Measurements from ENCODE around the gene BCKDHB.
A peak's percentile ranks its signal among the peaks of the same experiment; 100 is the strongest.

BCKDHB gene

DNA sequence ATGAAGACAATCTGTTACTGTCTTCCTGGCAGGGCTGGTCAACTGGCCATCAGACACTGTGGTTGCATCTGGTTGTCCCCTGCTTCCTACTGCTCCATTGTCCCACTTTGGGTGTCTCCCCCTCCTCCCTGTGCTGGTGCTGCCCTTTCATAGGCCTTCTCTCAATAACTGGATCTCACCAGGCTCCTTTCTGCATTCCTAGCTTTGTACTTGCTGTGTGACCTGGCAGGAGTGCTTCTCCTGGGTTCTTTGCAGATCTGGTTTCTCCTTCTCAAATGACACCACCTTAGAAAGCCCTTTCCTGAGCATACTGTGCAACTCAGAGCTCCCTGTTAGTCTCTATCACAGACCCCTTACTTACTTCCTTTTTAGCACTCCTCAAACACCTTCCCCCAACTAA, 223.0 kb downstream of the BCKDHB start:
- TF ChIP-seq, protein P1, sequence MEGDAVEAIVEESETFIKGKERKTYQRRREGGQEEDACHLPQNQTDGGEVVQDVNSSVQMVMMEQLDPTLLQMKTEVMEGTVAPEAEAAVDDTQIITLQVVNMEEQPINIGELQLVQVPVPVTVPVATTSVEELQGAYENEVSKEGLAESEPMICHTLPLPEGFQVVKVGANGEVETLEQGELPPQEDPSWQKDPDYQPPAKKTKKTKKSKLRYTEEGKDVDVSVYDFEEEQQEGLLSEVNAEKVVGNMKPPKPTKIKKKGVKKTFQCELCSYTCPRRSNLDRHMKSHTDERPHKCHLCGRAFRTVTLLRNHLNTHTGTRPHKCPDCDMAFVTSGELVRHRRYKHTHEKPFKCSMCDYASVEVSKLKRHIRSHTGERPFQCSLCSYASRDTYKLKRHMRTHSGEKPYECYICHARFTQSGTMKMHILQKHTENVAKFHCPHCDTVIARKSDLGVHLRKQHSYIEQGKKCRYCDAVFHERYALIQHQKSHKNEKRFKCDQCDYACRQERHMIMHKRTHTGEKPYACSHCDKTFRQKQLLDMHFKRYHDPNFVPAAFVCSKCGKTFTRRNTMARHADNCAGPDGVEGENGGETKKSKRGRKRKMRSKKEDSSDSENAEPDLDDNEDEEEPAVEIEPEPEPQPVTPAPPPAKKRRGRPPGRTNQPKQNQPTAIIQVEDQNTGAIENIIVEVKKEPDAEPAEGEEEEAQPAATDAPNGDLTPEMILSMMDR (IDR thresholded peaks at IDR 0.05), result no peak
- Histone ChIP-seq H3K27ac (no peak overlapping the region), H3K9me3 (no peaks in the 10 kb centered on the region), H3K4me1 (peaks cover 0 to 12% (median 2%) of the 10 kb centered on the region in 4 donors), H3K36me3 (no peaks in the 10 kb centered on the region), H3K4me3 (no peak overlapping the region), H3K27me3 (no peaks in the 10 kb centered on the region)
- DNase-seq, result no peak
- intact Hi-C loops (cut with DNase I; ENCODE audit: low total_unique reads), result no loop called here

DNA sequence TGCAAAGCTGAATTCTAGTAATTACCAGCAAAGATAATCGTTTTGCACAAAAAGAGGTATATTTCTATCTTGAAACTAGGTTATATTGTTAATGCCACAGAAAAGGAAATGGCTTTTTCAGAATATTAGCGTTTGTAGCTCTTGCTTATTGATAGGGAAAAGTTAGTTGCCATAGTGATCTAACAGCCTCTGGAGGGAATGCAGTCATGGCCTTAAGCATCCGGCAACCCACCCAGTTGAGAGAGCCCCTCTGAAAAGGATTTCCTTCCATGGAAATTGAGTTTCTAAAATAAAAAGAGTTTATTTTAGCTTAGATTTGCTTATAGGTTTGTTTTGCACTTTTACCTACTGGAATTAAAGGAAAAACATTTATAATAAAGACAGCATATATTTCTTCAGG, 224.5 kb downstream of the BCKDHB start:
- DNase-seq, result no peak
- Histone ChIP-seq H3K4me1 (peaks cover 0 to 3% (median 2%) of the 10 kb centered on the region in 4 donors), H3K27me3 (no peaks in the 10 kb centered on the region), H3K9me3 (no peaks in the 10 kb centered on the region), H3K36me3 (no peaks in the 10 kb centered on the region), H3K4me3 (no peak overlapping the region), H3K27ac (no peak overlapping the region)
- intact Hi-C loops (cut with DNase I; ENCODE audit: low total_unique reads), result no loop called here
- TF ChIP-seq, protein P1 (IDR thresholded peaks at IDR 0.05), result no peak

DNA sequence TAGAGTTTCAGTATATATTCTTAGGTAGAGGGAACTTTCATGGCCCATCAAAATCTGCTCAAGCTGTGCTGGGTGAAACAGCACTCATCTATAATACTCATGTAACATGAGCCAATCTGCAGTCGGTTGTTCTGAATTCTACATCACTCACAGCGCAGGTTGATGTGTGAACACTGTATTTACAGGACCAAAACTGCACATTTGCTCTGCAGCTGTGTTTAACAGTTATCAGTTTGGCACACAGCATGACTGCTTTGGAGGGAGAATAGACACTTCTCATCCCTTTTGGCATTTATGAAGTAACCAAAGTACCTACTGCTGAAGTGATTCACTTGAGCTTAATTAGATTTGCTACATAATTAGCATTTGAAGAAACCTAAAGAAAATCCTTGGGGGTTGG, 225.1 kb downstream of the BCKDHB start:
- intact Hi-C loops (cut with DNase I; ENCODE audit: low total_unique reads), result no loop called here
- Histone ChIP-seq H3K9me3 (no peaks in the 10 kb centered on the region), H3K36me3 (no peaks in the 10 kb centered on the region), H3K27ac (no peak overlapping the region), H3K27me3 (no peaks in the 10 kb centered on the region), H3K4me1 (peaks cover 0 to 3% (median 0%) of the 10 kb centered on the region in 4 donors), H3K4me3 (no peak overlapping the region)
- TF ChIP-seq, protein P1 (IDR thresholded peaks at IDR 0.05), result no peak
- DNase-seq, result no peak

DNA sequence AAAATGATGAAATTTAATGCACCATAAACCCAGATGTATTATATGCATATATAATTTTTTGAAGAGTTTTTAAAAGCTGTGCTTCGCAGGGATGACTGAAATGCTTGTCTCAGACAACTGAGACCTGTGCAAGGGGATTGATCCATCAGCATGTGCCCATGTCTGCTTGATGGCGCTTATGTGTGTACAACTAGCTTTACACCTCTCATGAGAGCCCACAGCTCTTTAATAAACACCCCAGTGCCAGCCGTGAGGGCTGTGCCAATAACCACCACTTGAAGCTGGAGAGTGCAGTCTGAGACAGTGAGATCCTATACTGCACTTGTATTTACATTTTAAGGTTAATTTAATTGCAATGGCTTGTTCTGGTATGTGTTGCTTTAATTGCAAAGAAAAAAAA, 225.5 kb downstream of the BCKDHB start:
- intact Hi-C loops (cut with DNase I; ENCODE audit: low total_unique reads), result no loop called here
- Histone ChIP-seq H3K27me3 (no peaks in the 10 kb centered on the region), H3K4me1 (peaks cover 0 to 3% (median 0%) of the 10 kb centered on the region in 4 donors), H3K36me3 (no peaks in the 10 kb centered on the region), H3K27ac (no peak overlapping the region), H3K4me3 (no peak overlapping the region), H3K9me3 (no peaks in the 10 kb centered on the region)
- TF ChIP-seq, protein P1 (IDR thresholded peaks at IDR 0.05), result no peak
- DNase-seq, result no peak

DNA sequence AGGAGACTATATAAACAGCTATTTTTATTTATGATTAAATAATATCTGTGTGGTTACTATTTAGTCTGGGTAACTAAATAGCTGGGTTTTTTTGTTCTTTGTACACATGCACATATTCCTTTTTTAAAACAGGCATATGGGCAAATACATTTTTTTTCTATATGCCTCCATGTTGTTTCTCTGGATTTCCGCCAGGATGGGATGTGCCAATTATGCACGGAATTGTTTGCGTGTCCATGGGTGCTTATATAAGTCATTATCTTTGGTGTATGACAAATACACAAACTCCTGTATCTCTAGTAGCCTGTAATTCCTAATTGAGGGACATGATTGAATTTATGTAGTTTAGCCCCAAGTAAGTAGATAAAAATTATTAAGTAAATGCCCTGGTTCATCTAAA, 226.9 kb downstream of the BCKDHB start:
- TF ChIP-seq, protein P1 (IDR thresholded peaks at IDR 0.05), result no peak
- Histone ChIP-seq H3K27ac (no peak overlapping the region), H3K27me3 (no peaks in the 10 kb centered on the region), H3K4me3 (no peak overlapping the region), H3K36me3 (no peaks in the 10 kb centered on the region), H3K4me1 (peaks cover 0 to 3% (median 0%) of the 10 kb centered on the region in 4 donors), H3K9me3 (no peaks in the 10 kb centered on the region)
- no peak for DNase-seq
- intact Hi-C loops (cut with DNase I; ENCODE audit: low total_unique reads), result no loop called here

DNA sequence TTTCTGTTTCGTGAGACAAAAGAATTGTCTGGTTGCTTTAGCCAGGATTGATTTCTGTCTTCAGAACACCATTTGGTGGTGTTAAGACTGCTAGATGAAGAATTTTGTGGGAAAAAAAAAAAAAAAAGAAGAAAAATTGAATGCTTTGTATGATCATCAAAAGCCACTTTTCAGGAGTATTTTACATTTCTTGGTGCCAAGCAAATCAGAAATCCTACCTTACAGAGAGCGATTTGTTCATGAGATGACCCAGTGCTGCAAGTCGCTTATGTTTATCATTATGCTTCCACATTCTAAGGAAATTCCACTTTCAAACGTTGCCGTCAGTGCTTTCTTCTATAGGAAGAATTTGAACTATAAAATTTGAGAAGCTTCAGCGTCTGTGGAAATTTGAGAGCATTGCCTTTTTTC, 228.7 kb downstream of the BCKDHB start:
- Histone ChIP-seq H3K4me3 (peak overlapping the region; percentile 17 to 19), H3K4me1 (no peaks in the 10 kb centered on the region), H3K9me3 (no peaks in the 10 kb centered on the region), H3K27me3 (no peaks in the 10 kb centered on the region), H3K27ac (peak overlapping the region in 1 of 2 donors; percentile 8), H3K36me3 (no peaks in the 10 kb centered on the region)
- TF ChIP-seq, protein P1 (IDR thresholded peaks at IDR 0.05), result no peak
- no peak for DNase-seq
- intact Hi-C loops (cut with DNase I; ENCODE audit: low total_unique reads), result no loop called here

All from tibial artery (tissue), 4 donors.